Immature natural killer cell (primary cell): Measurements from ENCODE around the gene ARHGAP11A. TPM values are rescaled to one million over a fixed set of nuclear protein-coding genes. Genes with fewer than 3 reads are reported as not detected.

Source experiments
- DNase-seq, 3 donors: peaks; one replicate each; pipeline ENCODE4 v3.0.0; 2022; ENCODE audit warnings: mixed read lengths in 1 of 3
- H3K27ac Mint-ChIP-seq, 6 donors: one replicate each; pipeline ENCODE4 v1.8.0; 2020; ENCODE audit warnings: mixed read lengths in 6 of 6, mild to moderate bottlenecking in 5 of 6, inconsistent platforms in 4 of 6, moderate library complexity in 3 of 6
- H3K27me3 Mint-ChIP-seq, 3 donors: one replicate each; pipeline ENCODE4 v1.8.0; 2020 to 2021; ENCODE audit warnings: low read depth in 3 of 3, mild to moderate bottlenecking in 3 of 3, mixed read lengths in 3 of 3, moderate library complexity in 3 of 3, inconsistent platforms in 1 of 3
- H3K36me3 Mint-ChIP-seq, 3 donors: one replicate each; pipeline ENCODE4 v1.8.0; 2020; ENCODE audit warnings: mixed read lengths in 3 of 3, inconsistent platforms in 2 of 3, mild to moderate bottlenecking in 2 of 3
- H3K4me1 Mint-ChIP-seq, 2 donors: one replicate each; pipeline ENCODE4 v1.8.0; 2020; ENCODE audit warnings: inconsistent platforms in 2 of 2, mild to moderate bottlenecking in 2 of 2, mixed read lengths in 2 of 2, moderate library complexity in 1 of 2
- H3K4me3 Mint-ChIP-seq, 5 donors: one replicate each; pipeline ENCODE4 v1.8.0; 2020; ENCODE audit warnings: mild to moderate bottlenecking in 5 of 5, mixed read lengths in 5 of 5, inconsistent platforms in 3 of 5, moderate library complexity in 3 of 5
- H3K9me3 Mint-ChIP-seq, 6 donors: one replicate each; pipeline ENCODE4 v1.8.0; 2020; ENCODE audit warnings: mild to moderate bottlenecking in 6 of 6, mixed read lengths in 6 of 6, inconsistent platforms in 4 of 6, moderate library complexity in 3 of 6
- polyA plus RNA-seq, 3 donors: library from polyadenylated mRNA; unstranded; fragments of 300-500 nt; fragmentation: Illumina TruSeq; gene quantifications; one replicate each; pipeline ENCODE4 v1.2.3, GENCODE V29; 2021

ARHGAP11A gene
- polyA plus RNA-seq, 3 donors from 2014 or later: 0.58 to 5.1 (median 1.7) TPM

DNA sequence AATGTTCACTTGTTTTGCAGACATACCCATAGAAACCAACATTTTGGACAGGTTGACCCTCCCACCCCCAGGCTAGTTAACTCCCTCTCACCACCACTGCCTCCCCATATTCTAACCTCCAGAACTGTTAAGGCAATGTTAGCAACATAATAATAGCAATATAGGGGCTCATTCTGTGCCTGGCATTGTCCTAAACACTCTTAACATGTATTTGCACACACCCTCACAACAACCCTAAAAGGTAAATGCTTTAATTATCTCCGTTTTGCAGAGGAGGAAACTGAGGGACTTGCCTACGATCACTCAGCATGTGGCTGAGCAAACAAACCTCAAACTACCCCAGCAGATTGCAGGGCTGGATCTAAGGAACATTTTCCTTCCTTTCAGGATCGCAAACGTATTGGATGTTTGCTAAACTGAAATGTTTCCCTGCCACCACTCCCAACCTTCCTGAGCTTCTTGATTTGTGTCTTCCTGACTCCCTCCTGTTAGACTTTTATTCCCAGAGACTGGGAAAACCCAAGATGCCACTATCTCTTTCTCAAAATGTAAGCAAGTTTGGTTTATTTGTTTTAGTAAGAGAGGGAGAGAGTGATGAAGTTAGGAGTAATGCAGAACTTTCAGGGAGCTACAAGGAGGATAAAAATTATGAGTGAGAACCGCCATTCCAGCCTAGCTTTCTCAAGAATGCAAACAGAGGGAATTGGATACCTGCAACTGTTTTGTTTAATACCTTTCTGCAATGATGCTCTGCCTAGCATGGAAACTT, 27.5 kb downstream of the ARHGAP11A start:
- H3K4me3 Mint-ChIP-seq: no peak overlapping the region
- no peaks in the 10 kb centered on the region for H3K9me3 Mint-ChIP-seq
- no peaks in the 10 kb centered on the region for H3K4me1 Mint-ChIP-seq
- no peak for DNase-seq
- no peak overlapping the region for H3K27ac Mint-ChIP-seq
- H3K27me3 Mint-ChIP-seq: peaks cover 0 to 3% (median 0%) of the 10 kb centered on the region in 3 donors
- H3K36me3 Mint-ChIP-seq: peaks cover 0 to 4% (median 0%) of the 10 kb centered on the region in 3 donors

DNA sequence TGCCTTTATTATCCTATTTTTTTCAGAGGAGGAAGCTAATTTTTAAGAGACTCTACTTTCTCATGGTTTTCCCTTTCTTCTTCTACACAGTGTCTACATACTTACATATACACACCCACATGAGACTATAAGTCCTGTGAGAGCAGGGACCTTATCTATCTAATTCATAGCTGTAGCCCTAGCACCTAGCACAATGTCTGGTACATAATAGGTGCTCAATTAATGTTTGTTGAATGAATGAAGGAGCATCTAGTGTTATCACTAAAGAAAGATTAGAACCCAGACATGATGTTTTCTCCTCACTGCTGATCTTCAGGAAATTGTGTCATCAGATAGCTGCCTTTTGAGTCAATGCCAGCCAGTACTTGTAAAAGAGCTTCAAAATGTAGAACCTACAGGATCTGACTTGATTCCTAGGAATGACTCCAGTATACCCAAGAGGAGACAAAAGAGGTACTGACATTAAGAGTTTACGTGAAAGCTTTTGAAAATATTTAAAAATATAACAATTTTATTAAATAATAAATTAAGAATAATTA, 28.7 kb downstream of the ARHGAP11A start:
- Mint-ChIP-seq H3K4me3 (no peak overlapping the region), H3K27ac (no peak overlapping the region), H3K9me3 (no peaks in the 10 kb centered on the region), H3K36me3 (peaks cover 0 to 4% (median 0%) of the 10 kb centered on the region in 3 donors), H3K4me1 (no peaks in the 10 kb centered on the region), H3K27me3 (peaks cover 0 to 3% (median 0%) of the 10 kb centered on the region in 3 donors)
- DNase-seq: no peak

DNA sequence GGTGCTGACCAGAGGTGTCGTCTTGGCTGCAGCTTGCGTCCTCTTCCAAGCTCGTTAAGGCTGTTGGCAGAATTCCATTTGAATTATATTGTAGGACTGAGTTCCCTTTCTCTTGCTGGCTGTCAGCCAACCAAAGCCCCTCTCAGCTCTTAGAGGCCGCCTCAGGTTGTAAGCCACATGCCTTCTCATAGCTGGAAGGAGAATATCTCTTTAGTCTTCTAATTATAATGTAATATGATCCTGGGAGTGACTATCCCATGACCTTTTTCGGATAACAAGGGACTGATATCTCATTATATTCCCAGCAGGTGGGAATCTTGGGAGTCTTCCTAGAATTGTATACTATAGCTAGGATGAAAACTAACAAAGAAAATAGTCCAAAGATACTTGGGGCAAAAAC, 31.0 kb downstream of the ARHGAP11A start:
- Mint-ChIP-seq H3K4me1 (peaks cover under 1% of the 10 kb centered on the region in 2 donors), H3K4me3 (no peak overlapping the region), H3K27me3 (peaks cover 0 to 2% (median 0%) of the 10 kb centered on the region in 3 donors), H3K27ac (no peak overlapping the region), H3K36me3 (no peaks in the 10 kb centered on the region), H3K9me3 (no peaks in the 10 kb centered on the region)
- DNase-seq: no peak

DNA sequence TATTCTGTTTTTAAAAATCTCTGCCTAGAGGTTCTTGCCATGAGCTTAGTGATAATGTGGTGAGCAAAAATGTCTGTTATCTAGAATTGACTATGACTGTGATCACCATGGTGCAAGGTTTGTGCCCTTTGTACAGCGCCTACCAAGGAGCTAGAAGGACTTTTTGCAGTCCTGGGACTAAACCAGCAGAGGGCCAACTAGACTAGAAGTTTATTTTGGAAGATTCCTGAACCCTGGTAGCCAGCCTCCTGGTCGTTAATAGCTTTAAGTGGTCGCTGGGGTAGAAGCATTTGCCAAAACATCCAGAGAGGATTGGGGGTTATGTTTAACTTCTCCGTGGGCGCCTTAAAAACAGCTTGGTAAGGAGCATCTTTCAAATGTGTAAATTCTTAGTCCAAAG, 34.0 kb downstream of the ARHGAP11A start:
- Mint-ChIP-seq H3K4me1 (peaks cover 1 to 5% of the 10 kb centered on the region in 2 donors), H3K36me3 (no peaks in the 10 kb centered on the region), H3K9me3 (no peaks in the 10 kb centered on the region), H3K4me3 (no peak overlapping the region), H3K27me3 (peaks cover 0 to 2% (median 0%) of the 10 kb centered on the region in 3 donors), H3K27ac (no peak overlapping the region)
- no peak for DNase-seq

DNA sequence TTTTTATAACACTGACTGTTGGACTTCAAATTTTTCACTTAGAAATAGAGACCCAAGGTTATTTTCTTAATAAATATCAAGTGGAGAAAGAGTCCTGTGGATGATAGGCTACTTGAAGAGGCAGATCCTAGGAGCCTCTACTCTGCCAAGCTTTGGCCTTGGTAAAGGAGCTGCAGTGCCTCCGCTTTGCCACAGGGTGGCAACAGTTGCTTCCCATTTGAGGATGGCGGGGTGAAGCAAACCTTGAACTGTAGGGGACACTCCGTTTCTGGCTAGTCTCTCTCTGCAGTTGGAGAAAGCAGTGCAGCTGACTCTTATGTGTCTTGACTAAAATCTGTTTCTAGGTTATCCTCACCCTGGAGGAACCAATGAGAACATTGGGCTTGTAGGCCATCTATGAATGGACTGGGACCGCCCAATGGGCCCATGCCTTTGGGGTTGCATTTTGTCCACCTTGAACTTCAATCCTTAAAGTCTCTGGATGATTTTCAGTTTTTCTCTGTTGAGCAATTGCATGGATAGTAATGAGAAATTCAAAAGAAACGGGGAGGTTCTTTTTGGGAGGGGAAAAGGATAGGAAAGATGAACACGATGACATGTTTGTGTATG, 36.0 kb downstream of the ARHGAP11A start:
- Mint-ChIP-seq H3K27me3 (peaks cover 0 to 2% (median 0%) of the 10 kb centered on the region in 3 donors), H3K4me3 (no peak overlapping the region), H3K27ac (no peak overlapping the region), H3K36me3 (no peaks in the 10 kb centered on the region), H3K4me1 (peaks cover 1 to 5% of the 10 kb centered on the region in 2 donors), H3K9me3 (no peaks in the 10 kb centered on the region)
- peak; percentile 26 to 40 (median 30) for DNase-seq

DNA sequence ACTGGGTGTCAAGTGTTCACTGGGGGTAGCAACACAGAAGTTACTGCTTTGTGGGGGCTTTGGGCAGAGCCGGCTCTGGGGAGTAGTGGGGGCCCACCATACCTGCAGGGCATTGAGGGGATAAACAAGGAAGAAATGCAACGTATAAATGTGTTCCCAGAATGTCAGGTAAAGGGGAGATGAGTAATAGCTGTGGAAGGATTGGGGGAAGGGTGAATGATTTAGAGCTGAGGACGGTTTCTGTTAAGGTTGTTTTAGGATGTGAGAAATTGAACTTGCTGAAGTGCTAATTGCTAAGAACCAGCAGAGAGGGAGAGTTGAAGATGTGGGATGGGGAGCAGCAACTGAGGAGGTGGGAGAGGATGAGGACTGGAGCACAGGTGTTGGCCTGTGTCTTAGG, 36.9 kb downstream of the ARHGAP11A start:
- Mint-ChIP-seq H3K36me3 (no peaks in the 10 kb centered on the region), H3K27ac (peak overlapping the region in 2 of 6 donors; percentile 13 to 15), H3K4me3 (no peak overlapping the region), H3K27me3 (peaks cover 0 to 2% (median 0%) of the 10 kb centered on the region in 3 donors), H3K9me3 (no peaks in the 10 kb centered on the region), H3K4me1 (peaks cover 2 to 7% of the 10 kb centered on the region in 2 donors)
- DNase-seq: no peak

DNA sequence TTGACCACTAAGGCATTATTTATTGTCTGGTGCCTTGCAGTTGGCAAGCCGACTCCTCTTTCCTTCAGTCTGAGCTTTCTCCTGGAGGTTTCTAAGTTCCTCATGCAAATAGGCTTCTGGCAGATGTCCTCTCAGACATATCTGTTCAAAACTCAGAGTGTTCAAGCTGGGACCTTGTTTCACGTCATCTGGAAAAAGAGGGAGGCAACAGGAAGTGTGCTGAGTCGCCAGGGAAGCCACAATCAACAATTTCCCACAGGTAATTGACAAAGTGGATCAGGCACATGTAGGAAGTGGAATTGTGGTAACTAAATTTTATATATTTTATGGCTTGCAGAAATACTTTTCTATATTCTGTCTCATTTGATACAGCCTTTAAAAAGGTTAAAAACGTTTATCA, 40.8 kb downstream of the ARHGAP11A start:
- Mint-ChIP-seq H3K27ac (no peak overlapping the region), H3K4me3 (no peak overlapping the region), H3K4me1 (peaks cover 7 to 14% of the 10 kb centered on the region in 2 donors), H3K27me3 (peaks cover 0 to 2% (median 2%) of the 10 kb centered on the region in 3 donors), H3K9me3 (no peaks in the 10 kb centered on the region), H3K36me3 (no peaks in the 10 kb centered on the region)
- no peak for DNase-seq

DNA sequence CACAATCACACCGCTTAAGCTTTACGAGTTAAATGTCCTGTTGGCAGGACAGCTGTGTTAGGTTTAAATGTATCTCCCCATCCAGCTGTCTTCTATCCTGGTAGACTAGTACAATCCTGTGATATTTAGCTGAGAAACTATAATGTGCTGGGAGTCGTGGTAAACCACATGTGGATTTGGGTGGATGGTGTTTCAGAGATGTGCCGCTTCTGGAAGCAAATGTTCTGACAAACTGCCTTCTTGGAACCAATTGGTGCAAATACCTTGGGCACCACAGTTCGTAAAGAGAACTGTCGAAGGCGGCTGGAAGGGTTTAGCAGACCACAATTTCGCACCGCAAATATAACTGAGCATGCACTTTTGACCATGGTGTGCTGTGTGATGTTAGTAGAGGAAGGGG, 41.2 kb downstream of the ARHGAP11A start:
- Mint-ChIP-seq H3K27me3 (peaks cover 0 to 2% (median 2%) of the 10 kb centered on the region in 3 donors), H3K27ac (peak overlapping the region in 1 of 6 donors; percentile 46), H3K36me3 (no peaks in the 10 kb centered on the region), H3K9me3 (no peaks in the 10 kb centered on the region), H3K4me3 (no peak overlapping the region), H3K4me1 (peaks cover 6 to 11% of the 10 kb centered on the region in 2 donors)
- no peak for DNase-seq

DNA sequence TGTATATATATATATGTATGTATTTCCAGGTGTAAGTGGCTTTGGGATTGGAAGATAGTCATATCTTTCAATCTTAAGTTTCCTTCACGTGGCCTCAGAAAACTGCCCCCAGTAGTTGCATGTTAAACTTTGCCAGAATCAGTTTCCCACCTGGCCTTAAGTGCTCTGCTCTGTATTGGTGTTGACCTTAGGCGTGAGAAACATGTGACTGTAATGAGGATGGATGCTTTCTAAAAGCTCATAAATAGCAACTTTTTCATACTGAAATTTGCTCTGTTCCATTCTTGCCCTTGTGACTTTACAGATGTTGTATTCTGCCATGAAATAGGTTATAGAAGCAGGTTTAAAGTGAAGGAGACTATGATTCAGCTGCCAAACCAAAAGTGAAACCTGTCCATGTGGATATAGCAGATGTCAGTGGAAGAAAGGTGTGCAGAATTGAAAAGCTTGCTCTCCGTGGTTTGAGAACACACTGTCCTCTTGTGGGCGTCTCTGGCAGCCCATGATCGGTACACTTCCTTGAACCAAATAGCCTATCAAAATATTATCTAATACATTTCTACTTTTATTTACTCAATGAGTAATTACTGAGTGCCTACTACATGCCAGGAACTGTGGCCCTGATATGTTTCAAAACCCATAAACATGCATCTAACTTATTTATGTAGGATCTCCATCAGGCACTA, 42.0 kb downstream of the ARHGAP11A start:
- peak in 2 of 3 donors; percentile 4 to 9 for DNase-seq

DNA sequence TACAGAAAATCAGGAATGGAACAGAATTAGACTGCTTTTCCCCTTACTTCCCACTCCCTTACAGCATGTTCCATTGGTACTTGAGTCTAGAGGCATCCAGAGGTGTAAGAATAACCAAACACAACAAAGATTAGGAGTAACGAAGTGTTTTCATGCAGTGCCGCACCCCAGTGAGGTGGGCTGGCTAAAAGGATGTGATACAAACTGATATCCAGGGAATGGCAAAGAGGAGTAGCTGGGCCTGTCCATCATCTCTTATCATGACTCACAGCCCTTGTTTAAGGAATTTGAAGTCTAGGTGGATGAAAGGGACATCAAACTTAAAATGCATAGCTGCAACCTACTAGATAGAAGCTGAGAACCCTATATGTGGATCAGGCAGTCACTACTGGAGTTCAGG, 42.6 kb downstream of the ARHGAP11A start:
- Mint-ChIP-seq H3K27ac (peak overlapping the region in 1 of 6 donors; percentile 13), H3K4me3 (no peak overlapping the region), H3K36me3 (no peaks in the 10 kb centered on the region), H3K27me3 (peaks cover 0 to 2% (median 2%) of the 10 kb centered on the region in 3 donors), H3K9me3 (no peaks in the 10 kb centered on the region), H3K4me1 (peaks cover 10 to 17% of the 10 kb centered on the region in 2 donors)
- no peak for DNase-seq

More for the DNA sequence above, 42.0 kb downstream of the ARHGAP11A start:
- H3K4me1 Mint-ChIP-seq: peaks cover 6 to 11% of the 10 kb centered on the region in 2 donors
- no peaks in the 10 kb centered on the region for H3K36me3 Mint-ChIP-seq
- peak overlapping the region in 1 of 5 donors; percentile 12 for H3K4me3 Mint-ChIP-seq
- H3K9me3 Mint-ChIP-seq: no peaks in the 10 kb centered on the region
- peak overlapping the region in 2 of 6 donors; percentile 7 to 59 for H3K27ac Mint-ChIP-seq
- H3K27me3 Mint-ChIP-seq: peaks cover 0 to 2% (median 2%) of the 10 kb centered on the region in 3 donors

DNA sequence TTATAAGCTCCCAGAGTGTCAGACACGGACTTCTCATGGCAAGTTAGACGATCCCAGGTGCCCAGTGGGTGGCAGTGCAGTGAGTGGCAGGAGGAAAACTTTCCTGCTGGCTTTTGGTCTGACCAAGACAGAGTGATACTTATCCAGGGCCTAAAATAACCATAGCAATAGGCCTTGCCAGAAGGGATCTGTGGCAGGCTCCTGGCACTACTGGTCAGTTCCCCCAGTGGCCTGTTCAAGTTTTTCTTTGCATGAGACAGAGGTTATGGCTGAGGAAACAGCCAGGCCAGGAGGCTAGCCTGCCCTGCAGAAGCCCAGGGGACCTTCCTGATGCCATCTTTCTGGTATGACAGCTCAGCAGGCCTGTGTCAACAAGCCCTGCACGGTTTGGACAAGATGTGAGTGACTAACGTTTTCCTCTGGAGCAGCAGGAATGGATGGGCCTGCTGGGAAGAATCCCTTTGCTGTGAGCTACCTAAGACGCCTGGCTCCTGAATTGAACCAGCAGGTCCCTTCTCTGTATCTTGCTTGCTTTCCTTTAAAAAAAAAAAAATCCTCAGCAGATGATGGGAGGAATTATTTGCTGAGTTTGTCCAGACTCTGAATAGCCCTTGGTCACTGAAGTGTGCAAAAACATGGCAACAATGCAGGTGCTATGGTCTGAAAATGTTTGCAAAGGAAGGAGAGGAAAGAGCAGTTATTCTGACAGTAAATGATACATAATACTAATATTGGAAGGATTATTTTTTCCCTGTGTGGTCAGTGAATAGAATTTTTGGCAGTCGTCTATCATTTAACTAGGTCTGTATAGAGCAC, 44.2 kb downstream of the ARHGAP11A start:
- H3K4me1 Mint-ChIP-seq: peaks cover 10 to 17% of the 10 kb centered on the region in 2 donors
- no peak for DNase-seq
- peak overlapping the region in 1 of 6 donors; percentile 55 for H3K27ac Mint-ChIP-seq
- no peaks in the 10 kb centered on the region for H3K36me3 Mint-ChIP-seq
- H3K27me3 Mint-ChIP-seq: peaks cover 0 to 2% (median 0%) of the 10 kb centered on the region in 3 donors
- no peak overlapping the region for H3K4me3 Mint-ChIP-seq
- no peaks in the 10 kb centered on the region for H3K9me3 Mint-ChIP-seq

DNA sequence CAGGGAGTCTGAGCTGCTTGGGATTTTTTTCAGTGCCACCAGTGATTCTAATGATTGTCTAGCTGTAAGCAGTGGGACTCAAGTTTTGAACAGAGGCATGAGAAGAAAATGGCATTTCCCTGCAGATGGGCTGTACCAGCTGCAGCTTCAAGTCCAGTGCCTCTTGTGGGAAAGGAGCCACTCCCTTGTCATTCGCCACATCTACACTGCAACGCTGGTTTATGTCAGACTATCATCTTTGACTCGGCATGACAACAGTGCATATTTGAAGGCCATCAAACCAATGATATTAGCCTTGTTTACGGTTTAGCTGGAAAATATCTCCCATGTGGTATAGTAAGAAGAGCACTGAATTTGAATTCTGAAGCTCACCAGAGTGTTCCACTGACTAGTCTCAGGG, 48.4 kb downstream of the ARHGAP11A start:
- DNase-seq: no peak
- peaks cover 4 to 8% of the 10 kb centered on the region in 2 donors for H3K4me1 Mint-ChIP-seq
- H3K4me3 Mint-ChIP-seq: no peak overlapping the region
- no peak overlapping the region for H3K27ac Mint-ChIP-seq
- H3K9me3 Mint-ChIP-seq: no peaks in the 10 kb centered on the region
- H3K36me3 Mint-ChIP-seq: no peaks in the 10 kb centered on the region
- peaks cover 0 to 2% (median 0%) of the 10 kb centered on the region in 3 donors for H3K27me3 Mint-ChIP-seq

DNA sequence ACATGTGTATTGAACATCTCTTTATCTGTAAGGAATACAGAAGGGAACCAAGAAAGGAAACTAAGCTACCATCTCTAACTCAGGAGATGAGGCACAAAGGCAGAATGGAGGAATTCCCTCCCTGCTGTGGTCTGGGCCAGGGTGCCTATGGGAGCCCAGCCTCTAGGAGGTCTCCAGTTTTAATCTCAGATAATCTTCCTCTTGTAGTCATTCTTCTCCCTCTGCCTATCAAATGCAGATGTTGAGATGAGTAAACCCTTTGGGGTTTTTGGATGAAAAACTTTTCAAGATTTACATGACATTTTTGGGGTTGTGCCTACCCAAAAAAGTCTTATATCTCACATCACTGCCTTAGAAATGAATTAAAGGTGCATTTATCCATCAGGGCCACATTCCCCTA, 49.5 kb downstream of the ARHGAP11A start:
- Mint-ChIP-seq H3K9me3 (no peaks in the 10 kb centered on the region), H3K27me3 (peaks cover 0 to 2% (median 0%) of the 10 kb centered on the region in 3 donors), H3K36me3 (no peaks in the 10 kb centered on the region), H3K27ac (no peak overlapping the region), H3K4me3 (no peak overlapping the region), H3K4me1 (peaks cover 4 to 8% of the 10 kb centered on the region in 2 donors)
- DNase-seq: no peak
